ENCODE data around the gene OR10G4.
"Not testable (repeated sequence)": the region's sequence is repeated elsewhere in the genome, so short reads cannot be mapped to it uniquely, and the experiment has no call there.

The OR10G4 gene

GRCh38 chr11:123995119-123995518 is 17.7 kb upstream of the OR10G4 start, which contains the start of gene OR10G6:
Gene OR10G6, minus strand, starts transcription at chr11:123995161. Its CDS starts 0 bp downstream, at chr11:123995161.
- 100% methylated on average over 1 of the region's 1 CpG for WGBS (ENCODE audit: extremely low coverage, insufficient coverage, low lambda C conversion rate)
- no peak within 1 kb of the TSS for H3K4me3 ChIP-seq (ENCODE audit: low read length)
- H2BK5ac ChIP-seq (ENCODE audit: low read length), result no peak within 1 kb of the TSS

GRCh38 chr11:124015837-124016236 is 3.0 kb downstream of the OR10G4 start:
- H3K27ac ChIP-seq (ENCODE audit: low read depth, low read length); H3K4me2 ChIP-seq (ENCODE audit: low read length); H4K5ac ChIP-seq (ENCODE audit: low read length); H2BK15ac ChIP-seq (replicated peaks; ENCODE audit: low read depth); H3K18ac ChIP-seq (ENCODE audit: low read length); H3K56ac ChIP-seq (ENCODE audit: low read length); H2BK5ac ChIP-seq (ENCODE audit: low read length); H3K79me1 ChIP-seq (ENCODE audit: low read length); DNase-seq; H3K4me1 ChIP-seq (ENCODE audit: control insufficient read depth, low read depth, low read length); H3K27me3 ChIP-seq (ENCODE audit: insufficient read depth, low read length, poor library complexity); H3K23ac ChIP-seq (ENCODE audit: low read length); H3K4me3 ChIP-seq (ENCODE audit: low read length); H2BK120ac ChIP-seq (ENCODE audit: low read depth, low read length); H3K36me3 ChIP-seq (ENCODE audit: control insufficient read depth, insufficient read depth, low read length); H3K79me2 ChIP-seq (ENCODE audit: control insufficient read depth, insufficient read depth, low read length); H4K8ac ChIP-seq (ENCODE audit: low read depth, low read length); H2AK5ac ChIP-seq (ENCODE audit: low read length); H3K4ac ChIP-seq (ENCODE audit: low read depth, low read length); H3K9ac ChIP-seq (ENCODE audit: low read length): not testable (repeated sequence)
- WGBS (ENCODE audit: extremely low coverage, insufficient coverage, low lambda C conversion rate), result no CpG with 5 or more reads among the region's 9 CpGs

More at GRCh38 chr11:123995119-123995518, 17.7 kb upstream of the OR10G4 start, which contains the start of gene OR10G6:
- Histone ChIP-seq H3K27me3 (ENCODE audit: insufficient read depth, low read length, poor library complexity) (no peaks in the 10 kb centered on the region), H4K5ac (ENCODE audit: low read length) (no peak within 1 kb of the TSS), H3K9ac (ENCODE audit: low read length) (no peak within 1 kb of the TSS), H2BK15ac (replicated peaks; ENCODE audit: low read depth) (no peak within 1 kb of the TSS), H3K4me2 (ENCODE audit: low read length) (no peak within 1 kb of the TSS), H3K4ac (ENCODE audit: low read depth, low read length) (no peak within 1 kb of the TSS), H3K79me2 (ENCODE audit: control insufficient read depth, insufficient read depth, low read length) (no peaks in the 10 kb centered on the region), H3K56ac (ENCODE audit: low read length) (no peak within 1 kb of the TSS), H3K27ac (ENCODE audit: low read depth, low read length) (no peak within 1 kb of the TSS), H3K18ac (ENCODE audit: low read length) (no peak within 1 kb of the TSS), H3K23ac (ENCODE audit: low read length) (no peak within 1 kb of the TSS), H3K79me1 (ENCODE audit: low read length) (no peaks in the 10 kb centered on the region), H2BK120ac (ENCODE audit: low read depth, low read length) (no peak within 1 kb of the TSS), H2AK5ac (ENCODE audit: low read length) (no peak within 1 kb of the TSS), H3K4me1 (ENCODE audit: control insufficient read depth, low read depth, low read length) (no peaks in the 10 kb centered on the region), H3K36me3 (ENCODE audit: control insufficient read depth, insufficient read depth, low read length) (no peaks in the 10 kb centered on the region), H4K8ac (ENCODE audit: low read depth, low read length) (no peak within 1 kb of the TSS)
- DNase-seq, result no peak

DNA sequence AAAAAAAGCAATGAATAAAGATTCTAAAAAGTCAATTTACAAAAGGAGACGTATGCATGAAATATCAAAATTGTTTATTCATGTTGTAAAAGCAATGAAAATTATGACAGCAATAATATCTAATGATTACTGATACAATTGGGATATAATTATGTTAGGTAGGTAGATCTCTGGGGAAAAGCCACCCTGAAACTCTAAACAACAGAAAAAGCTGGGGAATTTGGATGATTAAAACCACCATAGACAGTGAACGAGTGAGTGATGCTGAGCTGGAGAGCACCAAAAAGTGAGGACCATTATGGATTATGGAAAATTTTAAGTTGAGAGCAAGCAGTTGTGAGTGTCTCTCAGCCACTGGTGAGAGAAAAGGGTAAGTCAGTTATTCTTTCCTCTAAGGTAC is 13.7 kb downstream of the OR10G4 start, which contains the start of gene OR10G8:
OR10G8 (plus strand) TSS at position 301 of the 400 bp plus-strand sequence. CDS start 2,825 bp downstream, outside the sequence.
- WGBS (ENCODE audit: extremely low coverage, insufficient coverage, low lambda C conversion rate), result no CpG with 5 or more reads among the region's 2 CpGs

DNA sequence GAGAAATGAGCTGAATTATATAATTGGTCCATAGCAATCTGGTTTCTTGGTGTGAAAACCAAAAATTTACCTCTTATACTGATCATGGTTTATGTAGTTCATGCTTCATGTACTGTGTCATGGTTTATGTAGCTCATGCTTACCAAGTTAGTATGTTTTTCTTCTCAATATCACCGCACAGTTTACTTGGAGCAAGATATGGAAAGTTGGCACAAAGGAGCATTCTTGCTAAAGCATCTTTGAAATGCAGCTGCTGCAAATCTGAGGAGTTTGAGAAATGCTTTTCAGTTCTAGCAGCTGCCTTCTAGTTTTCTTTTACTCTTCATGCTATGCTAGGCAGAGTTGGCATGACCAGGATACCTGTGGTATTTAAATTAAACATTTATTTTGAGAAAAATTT is 23.9 kb downstream of the OR10G4 start:
- Histone ChIP-seq H3K18ac (ENCODE audit: low read length) (no peak overlapping the region), H2BK120ac (ENCODE audit: low read depth, low read length) (no peak overlapping the region), H3K56ac (ENCODE audit: low read length) (no peak overlapping the region), H3K4me2 (ENCODE audit: low read length) (no peak overlapping the region), H4K8ac (ENCODE audit: low read depth, low read length) (no peak overlapping the region), H4K5ac (ENCODE audit: low read length) (no peak overlapping the region), H3K27me3 (ENCODE audit: insufficient read depth, low read length, poor library complexity) (no peaks in the 10 kb centered on the region), H2BK15ac (replicated peaks; ENCODE audit: low read depth) (no peak overlapping the region), H3K23ac (ENCODE audit: low read length) (no peak overlapping the region), H3K4me3 (ENCODE audit: low read length) (no peak overlapping the region), H3K4me1 (ENCODE audit: control insufficient read depth, low read depth, low read length) (no peaks in the 10 kb centered on the region), H3K36me3 (ENCODE audit: control insufficient read depth, insufficient read depth, low read length) (no peaks in the 10 kb centered on the region), H3K27ac (ENCODE audit: low read depth, low read length) (no peak overlapping the region), H3K79me1 (ENCODE audit: low read length) (no peaks in the 10 kb centered on the region), H3K4ac (ENCODE audit: low read depth, low read length) (no peak overlapping the region), H2AK5ac (ENCODE audit: low read length) (no peak overlapping the region), H3K9ac (ENCODE audit: low read length) (no peak overlapping the region), H3K79me2 (ENCODE audit: control insufficient read depth, insufficient read depth, low read length) (no peaks in the 10 kb centered on the region), H2BK5ac (ENCODE audit: low read length) (no peak overlapping the region)
- no CpG with 5 or more reads among the region's 1 CpG for WGBS (ENCODE audit: extremely low coverage, insufficient coverage, low lambda C conversion rate)
- DNase-seq, result no peak

More for the DNA sequence above, 13.7 kb downstream of the OR10G4 start, which contains the start of gene OR10G8:
- Histone ChIP-seq H3K36me3 (ENCODE audit: control insufficient read depth, insufficient read depth, low read length) (no peaks in the 10 kb centered on the region), H3K4me3 (ENCODE audit: low read length) (no peak within 1 kb of the TSS), H3K27ac (ENCODE audit: low read depth, low read length) (no peak within 1 kb of the TSS), H2AK5ac (ENCODE audit: low read length) (no peak within 1 kb of the TSS), H3K18ac (ENCODE audit: low read length) (no peak within 1 kb of the TSS), H2BK120ac (ENCODE audit: low read depth, low read length) (no peak within 1 kb of the TSS), H3K79me2 (ENCODE audit: control insufficient read depth, insufficient read depth, low read length) (no peaks in the 10 kb centered on the region), H3K79me1 (ENCODE audit: low read length) (no peaks in the 10 kb centered on the region), H2BK15ac (replicated peaks; ENCODE audit: low read depth) (no peak within 1 kb of the TSS), H4K8ac (ENCODE audit: low read depth, low read length) (no peak within 1 kb of the TSS), H3K56ac (ENCODE audit: low read length) (no peak within 1 kb of the TSS), H3K9ac (ENCODE audit: low read length) (no peak within 1 kb of the TSS), H2BK5ac (ENCODE audit: low read length) (no peak within 1 kb of the TSS), H3K4me2 (ENCODE audit: low read length) (no peak within 1 kb of the TSS), H3K23ac (ENCODE audit: low read length) (no peak within 1 kb of the TSS), H3K4me1 (ENCODE audit: control insufficient read depth, low read depth, low read length) (no peaks in the 10 kb centered on the region), H3K27me3 (ENCODE audit: insufficient read depth, low read length, poor library complexity) (no peaks in the 10 kb centered on the region), H4K5ac (ENCODE audit: low read length) (no peak within 1 kb of the TSS), H3K4ac (ENCODE audit: low read depth, low read length) (no peak within 1 kb of the TSS)
- no peak for DNase-seq

DNA sequence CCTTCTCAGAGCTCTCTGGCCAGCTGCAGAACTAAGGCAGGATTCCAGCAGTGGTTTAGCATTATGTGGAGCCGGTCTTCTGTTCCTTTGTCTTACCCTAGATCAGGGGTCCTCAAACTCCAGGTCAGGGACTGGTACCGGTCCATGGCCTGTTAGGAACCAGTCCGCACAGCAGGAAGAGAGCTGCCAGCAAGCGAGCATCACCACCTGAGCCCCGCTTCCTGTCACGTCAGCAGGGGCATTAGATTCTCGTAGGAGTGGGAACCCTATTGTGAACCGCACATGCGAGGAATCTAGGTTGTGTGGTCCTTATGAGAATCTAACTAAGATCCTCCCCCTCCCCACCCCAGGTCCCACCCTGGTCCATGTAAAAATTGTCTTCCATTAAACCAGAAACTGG is 26.8 kb downstream of the OR10G4 start:
- Histone ChIP-seq H3K4me2 (ENCODE audit: low read length) (no peak overlapping the region), H2BK120ac (ENCODE audit: low read depth, low read length) (no peak overlapping the region), H3K79me2 (ENCODE audit: control insufficient read depth, insufficient read depth, low read length) (no peaks in the 10 kb centered on the region), H3K36me3 (ENCODE audit: control insufficient read depth, insufficient read depth, low read length) (no peaks in the 10 kb centered on the region), H3K4me3 (ENCODE audit: low read length) (no peak overlapping the region), H3K4ac (ENCODE audit: low read depth, low read length) (no peak overlapping the region), H3K18ac (ENCODE audit: low read length) (no peak overlapping the region), H3K79me1 (ENCODE audit: low read length) (no peaks in the 10 kb centered on the region), H3K4me1 (ENCODE audit: control insufficient read depth, low read depth, low read length) (no peaks in the 10 kb centered on the region), H4K5ac (ENCODE audit: low read length) (no peak overlapping the region), H3K27ac (ENCODE audit: low read depth, low read length) (no peak overlapping the region), H3K9ac (ENCODE audit: low read length) (no peak overlapping the region), H2BK15ac (replicated peaks; ENCODE audit: low read depth) (no peak overlapping the region), H3K56ac (ENCODE audit: low read length) (no peak overlapping the region), H4K8ac (ENCODE audit: low read depth, low read length) (no peak overlapping the region), H2BK5ac (ENCODE audit: low read length) (no peak overlapping the region), H2AK5ac (ENCODE audit: low read length) (no peak overlapping the region), H3K23ac (ENCODE audit: low read length) (no peak overlapping the region), H3K27me3 (ENCODE audit: insufficient read depth, low read length, poor library complexity) (no peaks in the 10 kb centered on the region)
- DNase-seq, result no peak
- WGBS (ENCODE audit: extremely low coverage, insufficient coverage, low lambda C conversion rate), result no CpG with 5 or more reads among the region's 9 CpGs

- no peaks in the 10 kb centered on the region for H3K27me3 ChIP-seq (ENCODE audit: insufficient read depth, low read length, poor library complexity)
- H2BK5ac ChIP-seq (ENCODE audit: low read length), result no peak within 1 kb of the TSS
- WGBS (ENCODE audit: extremely low coverage, insufficient coverage, low lambda C conversion rate), result no CpG with 5 or more reads among the region's 1 CpG
- no peak within 1 kb of the TSS for H3K4ac ChIP-seq (ENCODE audit: low read depth, low read length)
- no peak within 1 kb of the TSS for H3K23ac ChIP-seq (ENCODE audit: low read length)
- no peak within 1 kb of the TSS for H2BK15ac ChIP-seq (replicated peaks; ENCODE audit: low read depth)
- H4K5ac ChIP-seq (ENCODE audit: low read length), result no peak within 1 kb of the TSS
- no peaks in the 10 kb centered on the region for H3K4me1 ChIP-seq (ENCODE audit: control insufficient read depth, low read depth, low read length)
- no peak within 1 kb of the TSS for H3K4me3 ChIP-seq (ENCODE audit: low read length)
- H2BK120ac ChIP-seq (ENCODE audit: low read depth, low read length), result no peak within 1 kb of the TSS
- no peak within 1 kb of the TSS for H2AK5ac ChIP-seq (ENCODE audit: low read length)
- H3K9ac ChIP-seq (ENCODE audit: low read length), result no peak within 1 kb of the TSS
- no peaks in the 10 kb centered on the region for H3K79me2 ChIP-seq (ENCODE audit: control insufficient read depth, insufficient read depth, low read length)
- no peaks in the 10 kb centered on the region for H3K79me1 ChIP-seq (ENCODE audit: low read length)
- H4K8ac ChIP-seq (ENCODE audit: low read depth, low read length), result no peak within 1 kb of the TSS
- no peak within 1 kb of the TSS for H3K27ac ChIP-seq (ENCODE audit: low read depth, low read length)
- no peaks in the 10 kb centered on the region for H3K36me3 ChIP-seq (ENCODE audit: control insufficient read depth, insufficient read depth, low read length)
- DNase-seq, result peak; percentile 48
- no peak within 1 kb of the TSS for H3K4me2 ChIP-seq (ENCODE audit: low read length)
- H3K18ac ChIP-seq (ENCODE audit: low read length), result no peak within 1 kb of the TSS
- H3K56ac ChIP-seq (ENCODE audit: low read length), result no peak within 1 kb of the TSS
These were observed 28.5 kb downstream of the OR10G4 start, which contains the start of gene OR10G7 for GRCh38 chr11:124041254-124041653. Gene OR10G7, minus strand, starts transcription at chr11:124041325. Its CDS starts 2,324 bp downstream, at chr11:124039001.

Measured in mesendoderm (in vitro differentiated cells).